ENCODE measurements around the gene ZNF444.

GRCh38 chr19:56152644-56153043 lies 11.6 kb downstream of the ZNF444 start:
- TF ChIP-seq CTCF (conservative IDR thresholded peaks at IDR 0.05; ENCODE audit: low read length), result no peak
- no peak for TF ChIP-seq EZH2phosphoT487 (IDR thresholded peaks at IDR 0.05; ENCODE audit: borderline replicate concordance, low read depth, low read length)
